HG03460 (cell line): Measurements from ENCODE around the gene EVI5L.
"Not testable (repeated sequence)": the region's sequence is repeated elsewhere in the genome, so short reads cannot be mapped to it uniquely, and the experiment has no call there.

ENCODE experiments used
- ATAC-seq: cut with Tn5 transposase; IDR thresholded peaks from one replicate; pipeline ENCODE4 v1.9.1; 2021; ENCODE audit not compliant: unreplicated experiment

The EVI5L gene

DNA sequence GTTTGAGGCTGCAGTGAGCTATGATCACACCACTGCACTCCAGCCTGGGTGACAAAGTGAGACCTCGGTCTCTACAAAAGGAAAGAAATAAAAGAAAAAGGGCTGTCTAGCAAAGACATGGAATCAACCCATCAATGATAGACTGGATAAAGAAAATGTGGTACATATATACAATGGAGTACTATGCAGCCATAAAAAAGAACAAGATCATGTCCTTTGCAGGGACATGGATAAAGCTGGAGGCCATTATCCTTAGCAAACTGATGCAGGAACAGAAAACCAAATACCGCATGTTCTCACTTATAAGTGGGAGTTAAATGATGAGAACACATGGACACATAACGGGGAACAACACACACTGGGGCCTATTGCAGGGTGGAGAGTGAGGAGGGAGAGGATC, 14.0 kb upstream of the EVI5L start:
- ATAC-seq, result not testable (repeated sequence)

DNA sequence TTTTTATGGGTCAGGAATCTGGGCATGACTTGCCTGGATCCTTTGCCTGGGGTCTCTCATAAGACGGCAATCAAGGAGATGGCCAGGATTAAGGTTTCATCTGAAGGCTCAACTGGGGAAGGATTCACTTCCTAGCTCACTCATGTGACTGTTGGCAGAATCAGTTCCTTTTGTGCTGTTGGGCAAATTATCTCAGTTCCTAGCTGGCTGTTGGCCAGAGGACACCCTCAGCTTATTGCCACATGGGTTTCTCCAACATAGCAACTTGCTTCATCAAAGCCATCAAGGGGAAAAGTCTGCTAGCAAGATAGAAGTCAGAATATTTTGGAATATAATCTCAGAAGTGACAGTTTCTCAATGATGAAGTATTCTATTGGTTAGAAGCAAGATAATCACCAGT, 12.2 kb upstream of the EVI5L start:
- no peak for ATAC-seq

DNA sequence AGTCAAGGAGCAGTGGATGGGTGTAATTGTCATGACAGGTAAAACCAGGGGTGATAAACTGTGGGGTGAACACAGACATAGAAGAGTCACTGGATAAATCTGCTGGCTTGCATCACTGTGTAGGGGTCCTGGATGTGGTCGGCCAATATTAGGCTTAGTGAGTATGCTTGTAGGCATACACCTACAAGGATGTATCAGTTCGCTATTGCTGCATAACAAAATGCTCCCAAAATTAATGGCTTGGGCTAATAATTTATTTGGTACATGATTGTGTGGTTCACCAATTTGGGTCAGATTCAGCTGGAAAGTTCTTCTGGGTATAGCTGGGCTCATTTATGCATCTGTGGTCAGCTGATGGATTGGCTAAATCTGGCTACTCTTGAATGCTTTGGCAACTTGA, 11.2 kb upstream of the EVI5L start:
- ATAC-seq, result no peak

DNA sequence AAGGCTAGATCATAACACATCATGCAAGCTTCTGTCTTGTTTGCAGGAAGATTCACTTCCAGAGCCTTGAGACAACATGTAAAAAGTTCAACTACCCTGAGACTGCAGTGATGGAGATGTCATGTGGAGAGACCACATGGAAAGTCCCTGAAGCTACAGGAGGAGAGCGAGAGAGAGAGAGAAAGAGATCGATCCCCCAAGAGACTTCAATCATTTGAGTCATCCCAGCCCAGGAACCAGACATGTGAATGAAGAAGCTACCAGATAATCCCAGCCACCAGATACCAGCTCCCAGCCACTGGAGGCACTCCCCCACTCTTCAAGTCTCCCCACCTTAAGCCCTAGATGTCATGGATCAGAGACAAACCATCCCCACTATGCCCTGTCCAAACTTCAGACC, 10.7 kb upstream of the EVI5L start:
- ATAC-seq, result no peak

DNA sequence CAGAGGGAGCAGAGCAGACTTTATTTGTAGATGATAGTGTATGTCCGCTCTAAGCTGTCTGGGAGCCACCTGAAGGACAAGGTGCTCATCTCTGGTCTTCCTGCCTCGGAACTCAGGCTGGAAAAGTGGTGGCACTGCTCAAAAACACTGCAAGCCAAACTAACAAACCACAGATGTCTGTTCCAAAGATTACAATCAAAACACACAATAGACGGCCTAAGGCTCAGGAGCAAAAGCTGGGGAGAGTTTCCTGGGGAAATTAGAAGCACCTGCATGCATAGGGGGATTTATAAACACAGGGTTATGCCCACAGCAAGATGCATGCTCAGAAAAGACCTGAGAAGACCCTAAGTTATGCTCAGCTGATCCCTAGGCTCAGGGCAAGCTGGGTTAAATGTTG, 9.4 kb upstream of the EVI5L start:
- no peak for ATAC-seq

DNA sequence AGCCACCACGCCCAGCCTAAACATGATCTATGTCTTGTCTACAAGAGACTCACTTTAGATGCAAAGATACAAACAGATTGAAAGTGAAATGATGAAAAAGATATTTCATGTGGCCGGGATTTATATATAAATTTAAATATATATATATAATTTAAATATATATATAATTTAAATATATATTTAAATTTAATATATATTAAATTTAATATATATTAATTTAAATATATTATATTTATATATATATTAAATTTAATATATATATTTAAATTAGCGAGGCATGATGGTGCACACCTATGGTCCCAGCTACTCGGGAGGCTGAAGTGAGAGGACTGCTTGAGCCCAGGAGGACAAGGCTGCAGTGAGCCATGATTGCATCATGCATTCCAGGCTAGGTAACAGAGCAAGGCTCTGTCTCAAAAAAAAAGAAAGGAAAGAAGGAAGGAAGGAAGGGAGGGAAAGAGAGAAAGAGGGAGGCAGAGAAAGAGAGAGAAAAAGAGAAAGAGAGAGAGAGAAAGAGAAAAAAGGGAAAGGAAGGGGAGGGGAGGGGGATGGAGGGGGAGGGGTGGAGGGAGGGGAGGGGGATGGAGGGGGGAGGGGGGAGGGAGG, 7.0 kb upstream of the EVI5L start:
- no peak for ATAC-seq

DNA sequence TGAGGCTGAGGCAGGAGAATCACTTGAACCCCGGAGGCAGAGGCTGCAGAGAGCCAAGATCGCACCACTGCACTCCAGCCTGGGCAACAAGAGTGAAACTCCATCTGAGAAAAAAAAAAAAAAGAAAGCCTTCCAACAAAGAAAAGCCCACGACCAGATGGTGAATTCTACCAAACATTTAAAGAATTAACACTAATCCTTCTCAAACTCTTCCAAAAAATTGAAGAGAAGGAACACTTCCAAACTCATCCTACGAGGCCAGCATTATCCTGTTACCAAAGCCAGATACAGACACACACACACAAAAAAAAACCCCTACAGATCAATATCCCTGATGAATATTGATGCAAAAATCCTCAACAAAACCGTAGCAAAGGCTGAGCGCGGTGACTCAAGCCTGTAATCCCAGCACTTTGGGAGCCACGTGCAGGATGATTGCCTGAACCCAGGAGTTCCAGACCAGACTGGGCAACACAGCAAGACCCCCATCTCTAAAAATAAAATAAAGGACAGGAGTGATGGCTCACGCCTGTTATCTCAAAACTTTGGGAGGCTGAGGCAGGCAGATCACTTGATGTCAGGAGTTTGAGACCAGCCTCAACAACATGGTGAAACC, 6.2 kb upstream of the EVI5L start:
- no peak for ATAC-seq

DNA sequence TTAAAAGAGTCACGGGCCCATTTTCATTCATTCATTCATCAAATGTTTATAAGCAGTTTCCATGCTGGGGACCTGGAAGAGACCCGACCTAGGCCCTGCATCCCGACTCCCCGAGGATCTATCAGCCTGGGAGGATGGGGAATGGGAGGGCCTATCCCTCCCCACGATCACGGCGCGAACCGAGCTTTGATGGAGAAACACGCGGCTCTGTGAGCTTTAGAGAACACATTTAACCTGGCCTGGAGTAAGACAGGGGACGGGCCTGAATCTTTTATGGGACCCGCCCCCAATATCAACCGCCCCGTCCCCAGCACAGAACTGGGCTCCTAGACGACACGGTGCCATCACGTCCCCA, 875 bp upstream of the EVI5L start:
- no peak for ATAC-seq

DNA sequence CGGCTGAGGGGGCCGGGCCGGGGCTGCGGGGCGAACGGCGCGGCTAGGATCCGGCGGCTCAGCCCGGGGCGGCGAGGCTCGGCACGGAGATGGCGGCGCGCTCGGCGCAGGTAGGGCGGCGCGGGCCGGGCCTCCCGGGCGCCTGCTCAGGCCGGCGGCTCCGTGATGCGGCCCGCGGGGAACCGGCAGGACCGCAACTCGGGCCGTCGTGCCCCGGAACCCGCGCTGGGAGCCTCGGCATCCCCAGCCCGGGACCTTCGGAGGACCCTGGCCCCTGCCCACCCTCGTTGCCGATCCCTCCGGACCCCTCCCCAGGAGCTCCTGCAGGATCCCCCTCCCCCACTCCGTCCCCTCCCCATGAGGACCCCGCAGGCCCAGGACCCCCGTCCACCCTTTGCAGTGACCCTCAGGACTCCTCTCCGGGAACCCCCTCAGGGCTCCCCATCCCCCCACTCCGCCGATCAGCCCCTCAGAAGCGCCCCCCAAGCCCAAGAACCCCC, 304 bp downstream of the EVI5L start:
- ATAC-seq, result no peak

DNA sequence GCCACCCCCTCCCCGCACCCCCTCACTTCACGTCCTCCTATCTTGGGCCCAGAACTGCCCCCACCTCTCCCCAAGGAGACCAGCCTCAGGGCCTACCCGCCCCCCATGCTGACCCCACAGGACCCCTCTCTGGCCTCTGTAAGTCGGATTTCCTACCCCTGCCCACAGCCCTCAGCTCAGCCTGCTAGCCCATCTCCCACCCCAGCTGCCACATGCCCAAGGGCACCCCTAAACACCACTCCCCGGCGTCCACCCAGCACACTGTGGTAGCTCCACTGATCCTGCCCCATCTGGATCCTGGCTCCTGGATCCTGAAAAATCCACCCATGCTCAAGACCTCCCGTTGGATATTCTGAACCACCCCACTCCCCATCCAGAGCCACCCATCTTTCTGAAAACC, 805 bp downstream of the EVI5L start:
- ATAC-seq, result no peak

DNA sequence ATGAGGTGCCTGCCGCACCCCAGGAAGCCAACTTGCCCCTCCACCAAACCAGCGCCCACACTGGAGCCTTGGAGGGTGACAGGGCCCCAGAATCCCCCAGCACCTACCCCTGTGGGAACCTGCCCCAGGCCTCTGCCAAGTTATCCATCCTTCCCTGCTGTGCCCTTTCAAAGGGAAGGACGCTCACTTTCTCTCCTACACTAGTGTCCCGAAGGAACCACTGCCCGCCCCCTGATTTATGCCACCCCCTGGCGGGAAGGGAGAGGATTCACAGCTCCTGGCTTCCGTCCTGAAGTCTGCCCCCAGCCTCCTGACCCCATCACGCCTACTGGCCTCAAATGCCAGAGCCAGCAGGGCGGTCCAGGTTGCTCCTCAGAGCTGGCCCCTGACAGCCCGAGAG, 1.4 kb downstream of the EVI5L start:
- no peak for ATAC-seq

DNA sequence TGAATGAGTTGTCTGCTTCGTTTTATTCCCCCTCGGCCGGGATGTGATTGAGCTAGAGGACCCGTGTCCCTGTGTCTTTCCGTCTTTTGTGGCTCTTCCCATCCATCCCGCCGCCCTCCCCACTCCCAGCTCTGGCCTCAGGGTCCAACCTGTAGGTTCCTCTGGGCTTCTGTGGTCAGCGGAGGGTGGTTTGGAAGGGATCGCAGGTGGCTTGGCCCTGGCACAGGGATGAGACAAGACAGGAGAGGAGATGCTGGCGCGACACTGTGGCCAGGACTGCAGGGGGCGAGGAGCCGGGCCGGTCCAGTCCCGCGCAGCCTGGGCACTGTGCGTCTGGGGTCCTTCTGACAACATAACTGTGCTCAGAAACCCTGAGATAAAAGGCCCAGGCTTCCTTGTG, 2.0 kb downstream of the EVI5L start:
- ATAC-seq, result no peak

DNA sequence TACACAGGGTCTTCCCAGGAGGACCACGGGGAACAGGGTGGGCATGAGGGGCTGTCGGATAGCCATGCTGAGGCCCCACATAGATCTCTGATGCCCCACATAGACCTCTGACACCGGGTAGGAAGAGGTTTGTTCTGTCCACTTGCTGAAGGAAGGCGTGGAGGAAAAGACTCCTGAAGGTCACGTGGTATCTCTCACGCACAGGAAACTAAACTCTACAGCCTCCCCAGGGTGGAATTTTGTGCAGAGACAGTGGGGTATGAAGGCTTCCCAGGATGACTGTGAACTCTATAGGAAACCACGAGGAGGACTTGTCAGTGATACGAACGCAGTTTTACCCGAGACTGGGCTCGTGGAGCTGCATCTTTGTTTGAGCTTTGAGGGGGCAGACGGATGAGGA, 2.8 kb downstream of the EVI5L start:
- ATAC-seq, result no peak

DNA sequence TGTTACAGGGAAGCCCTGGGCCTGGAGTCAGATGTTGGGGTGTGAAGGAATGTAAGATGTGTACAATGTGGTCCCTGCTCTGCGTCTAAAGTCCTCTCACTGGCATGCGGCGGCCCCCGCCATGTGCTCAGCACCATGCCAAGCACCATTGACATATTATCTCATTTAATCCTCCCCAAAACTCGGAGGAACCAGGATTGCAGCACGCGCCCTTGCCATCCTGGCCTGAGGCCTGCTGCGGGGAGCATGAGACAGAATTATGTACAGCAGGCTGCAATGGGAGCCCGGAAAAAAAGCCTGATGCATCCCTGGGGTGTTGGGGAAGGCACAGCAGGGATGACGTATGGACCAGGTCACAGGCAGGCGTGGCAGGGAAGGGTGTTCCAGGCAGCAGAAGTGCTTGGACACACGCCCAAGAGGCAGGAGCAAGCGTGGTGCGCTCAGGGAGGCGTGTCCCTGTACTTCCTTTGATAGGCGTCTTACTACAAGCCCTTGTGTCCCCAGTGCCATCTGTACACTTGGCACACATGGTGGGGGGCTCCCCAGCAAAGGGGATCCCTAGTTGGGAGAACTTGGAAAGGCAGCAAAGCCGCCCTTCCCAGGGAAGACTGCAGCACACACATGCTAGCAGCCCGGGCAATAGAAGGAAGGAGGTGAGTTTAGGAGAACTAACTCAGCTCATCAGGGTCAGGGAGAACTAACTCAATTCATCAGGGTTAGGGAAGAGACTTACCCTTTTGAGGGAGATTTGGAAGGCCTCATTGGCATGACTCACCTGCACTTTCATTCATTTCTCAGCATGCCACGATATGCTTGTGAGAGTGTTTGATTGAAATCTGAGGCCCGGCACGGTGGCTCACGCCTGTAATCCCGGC, 3.4 kb downstream of the EVI5L start:
- ATAC-seq, result no peak

DNA sequence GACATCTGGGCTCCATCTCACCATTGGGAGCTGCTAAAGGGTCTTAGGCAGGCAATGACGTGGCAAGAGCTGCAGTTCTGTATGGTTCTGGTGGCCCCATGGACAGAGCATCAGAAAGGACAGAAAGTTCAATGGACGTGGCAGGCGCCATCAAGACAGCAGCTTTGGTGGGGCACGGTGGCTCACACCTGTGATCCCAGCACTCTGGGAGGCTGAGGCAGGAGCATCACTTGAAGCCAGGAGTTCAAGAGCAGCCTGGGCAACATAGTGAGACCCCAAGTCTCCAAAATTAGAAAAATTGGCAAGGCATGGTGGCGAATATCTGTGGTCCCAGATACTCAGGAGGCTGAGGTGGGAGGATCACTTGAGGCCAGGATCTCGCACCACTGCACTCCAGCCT, 9.5 kb downstream of the EVI5L start:
- ATAC-seq, result no peak

DNA sequence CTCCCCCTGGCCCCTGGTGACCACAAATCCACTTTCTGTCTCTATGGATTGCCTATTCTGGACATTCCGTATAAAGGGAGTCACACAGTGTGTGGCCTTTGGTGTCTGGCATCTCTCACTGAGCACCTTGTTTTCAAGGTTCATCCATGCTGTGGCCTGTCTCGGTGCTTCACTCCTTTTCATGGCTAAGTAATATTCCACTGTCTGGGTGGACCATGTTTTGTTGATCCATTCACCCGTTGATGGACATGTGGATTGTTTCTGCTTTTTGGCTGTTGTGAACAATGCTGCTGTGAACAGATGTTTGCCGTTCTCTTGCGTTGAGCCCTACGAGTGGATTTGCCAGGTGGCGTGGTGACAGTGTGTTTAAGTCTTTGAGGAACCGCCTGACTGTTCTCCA, 10.6 kb downstream of the EVI5L start:
- no peak for ATAC-seq

DNA sequence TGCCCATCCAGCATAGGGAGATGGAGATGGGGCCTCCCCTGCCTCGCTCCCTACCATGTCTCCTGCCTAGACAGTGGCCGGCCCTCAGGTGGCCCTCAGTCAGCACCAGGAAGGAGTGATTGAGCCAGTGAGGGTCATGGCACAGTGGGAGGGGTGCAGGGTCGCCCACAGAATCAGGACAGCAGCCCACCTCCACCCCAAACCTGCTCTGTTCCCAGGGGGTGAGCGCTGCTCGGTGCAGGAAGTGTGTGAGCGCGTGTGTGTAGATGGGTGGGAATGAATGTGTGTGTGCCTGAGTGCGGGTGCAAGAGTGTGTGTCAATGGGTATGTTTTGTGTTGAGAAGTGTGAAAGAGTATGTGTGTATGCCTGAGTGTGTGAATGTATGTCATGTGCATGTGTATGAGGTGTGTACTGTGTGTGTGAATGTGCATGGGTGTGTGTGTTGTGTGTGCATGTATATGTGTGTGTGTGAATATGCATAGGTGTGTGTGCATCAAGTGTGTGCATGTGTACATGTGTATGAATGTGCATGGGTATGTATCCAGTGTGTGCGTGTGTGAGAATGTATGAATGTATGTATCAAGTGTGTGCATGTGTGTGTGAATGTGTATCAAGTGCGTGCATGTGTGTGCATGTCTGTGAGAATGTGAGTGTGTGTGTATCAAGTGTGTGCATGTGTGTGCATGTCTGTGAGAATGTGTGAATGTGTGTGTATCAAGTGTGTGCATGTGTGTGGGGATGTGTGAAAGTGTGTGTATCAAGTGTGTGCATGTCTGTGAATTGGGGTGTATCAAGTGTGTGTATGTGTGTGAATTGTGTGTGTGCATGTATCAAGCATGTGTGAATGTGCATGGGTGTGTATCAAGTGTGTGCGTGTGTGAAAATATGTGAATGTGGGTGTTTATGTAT, 12.0 kb downstream of the EVI5L start:
- no peak for ATAC-seq

DNA sequence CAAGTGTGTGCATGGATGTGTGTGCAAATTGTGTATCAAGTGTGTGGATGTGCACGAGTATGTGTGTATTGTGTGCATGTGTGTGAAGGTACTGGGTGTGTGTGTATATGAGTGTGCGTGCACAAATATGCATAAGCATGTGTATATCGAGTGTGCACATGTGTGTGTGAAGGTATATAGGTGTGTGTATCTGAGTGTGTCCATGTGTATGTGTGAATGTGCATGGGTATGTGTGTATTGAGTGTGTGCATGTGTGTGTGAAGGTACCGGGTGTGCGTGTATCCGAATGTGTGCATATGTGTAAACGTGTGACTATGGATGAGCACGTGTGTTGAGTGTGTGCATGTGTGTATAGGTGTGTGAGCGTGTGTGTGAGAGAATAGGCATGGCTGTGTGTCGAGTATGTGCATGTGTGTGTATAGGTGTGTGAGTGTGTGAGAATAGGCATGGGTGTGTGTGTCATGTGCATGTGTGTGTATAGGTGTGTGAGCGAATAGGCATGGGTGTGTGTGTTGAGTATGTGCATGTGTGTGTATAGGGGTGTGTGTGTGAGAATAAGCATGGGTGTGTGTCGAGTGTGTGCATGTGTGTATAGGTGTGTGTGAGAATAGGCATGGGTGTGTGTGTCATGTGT, 12.8 kb downstream of the EVI5L start:
- no peak for ATAC-seq

DNA sequence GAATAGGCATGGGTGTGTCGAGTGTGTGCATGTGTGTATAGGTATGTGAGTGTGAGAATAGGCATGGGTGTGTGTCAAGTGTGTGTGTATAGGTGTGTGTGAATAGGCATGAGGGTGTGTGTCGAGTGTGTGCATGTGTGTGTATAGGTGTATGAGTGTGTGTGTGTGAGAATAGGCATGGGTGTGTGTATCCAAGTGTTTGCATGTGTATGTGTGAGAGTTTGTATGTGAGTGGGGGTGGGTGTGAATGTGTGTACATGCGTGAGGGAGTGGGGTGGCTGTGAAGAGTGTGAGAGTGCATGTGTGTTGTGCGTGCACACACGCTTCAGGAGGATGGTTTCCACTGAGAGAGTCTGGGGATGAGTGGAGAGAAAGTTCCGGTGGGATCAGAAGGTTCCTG, 13.5 kb downstream of the EVI5L start:
- no peak for ATAC-seq

DNA sequence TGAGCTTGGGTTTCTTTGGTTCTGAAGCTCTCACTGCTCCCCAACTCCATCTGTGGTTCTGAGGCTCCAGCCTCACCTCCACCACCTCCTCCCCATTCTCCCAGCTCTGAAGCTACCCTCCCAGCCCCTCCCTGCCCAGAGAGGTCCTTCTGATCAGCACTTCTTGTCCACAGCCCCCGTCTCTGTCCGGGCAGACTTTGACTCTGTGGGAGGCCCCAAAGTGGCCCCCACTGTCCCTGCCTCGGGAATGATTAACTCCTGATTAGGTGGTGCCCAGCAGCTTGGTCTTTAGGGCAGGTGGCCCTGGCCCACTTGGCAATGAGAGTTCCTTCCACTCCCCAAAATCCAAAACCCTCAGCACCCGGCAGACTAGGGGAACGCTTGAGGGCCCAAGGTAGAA, 14.4 kb downstream of the EVI5L start:
- ATAC-seq, result no peak

DNA sequence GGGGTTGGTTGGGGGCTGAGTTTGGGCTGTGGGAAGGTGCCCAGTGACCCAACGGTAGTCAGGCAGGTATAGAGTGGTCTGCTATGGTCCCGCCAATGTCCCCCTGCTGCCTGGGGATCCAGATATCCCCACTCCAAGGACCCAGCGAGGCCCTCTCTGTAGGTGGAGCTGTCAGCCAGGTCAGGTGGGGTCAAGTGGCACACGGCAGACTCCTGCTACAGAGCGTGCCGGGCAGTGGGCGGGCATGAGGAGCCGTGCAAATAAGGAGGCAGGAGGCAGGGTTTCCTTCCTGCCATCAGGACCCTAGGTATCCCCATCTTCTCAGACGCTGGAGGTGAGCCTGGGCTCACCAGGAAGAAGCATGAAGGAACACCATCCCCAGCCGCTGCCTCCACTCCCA, 14.9 kb downstream of the EVI5L start:
- ATAC-seq, result no peak
